GM18499 (cell line): Measurements from ENCODE around the gene RNPEP.
A peak's percentile ranks its signal among the peaks of the same experiment; 100 is the strongest.
"Not testable (repeated sequence)": the region's sequence is repeated elsewhere in the genome, so short reads cannot be mapped to it uniquely, and the experiment has no call there.

Experiments used
- ATAC-seq: cut with Tn5 transposase; IDR thresholded peaks from one replicate; pipeline ENCODE4 v1.9.1; 2021; ENCODE audit warnings: moderate number of reproducible peaks; ENCODE audit not compliant: insufficient read depth, unreplicated experiment

RNPEP gene

GRCh38 chr1:202009326-202010179 is 27.1 kb downstream of the RNPEP start:
- ATAC-seq = no peak

GRCh38 chr1:202010180-202011015 is 27.9 kb downstream of the RNPEP start, which contains the start of gene ELF3:
TSS of gene ELF3 (plus strand) at chr1:202010587. CDS start at chr1:202011137, 550 bp downstream.
- ATAC-seq = peak; percentile 48

- ATAC-seq = no peak
These were observed 29.5 kb downstream of the RNPEP start for GRCh38 chr1:202011994-202012393.

- ATAC-seq = no peak
These were observed 30.4 kb downstream of the RNPEP start for GRCh38 chr1:202012544-202013478.

- ATAC-seq = no peak
These were observed 31.2 kb downstream of the RNPEP start for GRCh38 chr1:202013603-202014002.

- ATAC-seq = no peak
These were observed 31.6 kb downstream of the RNPEP start for GRCh38 chr1:202014060-202014459.

- no peak for ATAC-seq
These were observed 32.6 kb downstream of the RNPEP start for GRCh38 chr1:202014915-202015661.

GRCh38 chr1:202015662-202015937 is 33.2 kb downstream of the RNPEP start:
- ATAC-seq = no peak

GRCh38 chr1:202016022-202016810 is 33.8 kb downstream of the RNPEP start:
- ATAC-seq = no peak

GRCh38 chr1:202016811-202017748 is 34.6 kb downstream of the RNPEP start:
- ATAC-seq = no peak

GRCh38 chr1:202017749-202018467 is 35.5 kb downstream of the RNPEP start:
- ATAC-seq = no peak

- no peak for ATAC-seq
These were observed 36.2 kb downstream of the RNPEP start for GRCh38 chr1:202018468-202019234.

GRCh38 chr1:202019235-202019558 is 36.7 kb downstream of the RNPEP start:
- not testable (repeated sequence) for ATAC-seq

GRCh38 chr1:202023001-202023433 is 40.6 kb downstream of the RNPEP start:
- no peak for ATAC-seq

GRCh38 chr1:202029171-202029665 is 46.8 kb downstream of the RNPEP start:
- no peak for ATAC-seq

- no peak for ATAC-seq
These were observed 47.3 kb downstream of the RNPEP start for GRCh38 chr1:202029727-202030126.
